Bone marrow (tissue), 2 donors: ENCODE results near the gene PPP1R14B.

Experiments
- DNase-seq, 2 donors: peaks; one replicate each; lab custom pipeline; 2025; lab: John Stamatoyannopoulos, UW

Gene PPP1R14B

GRCh38 chr11:64281957-64282770, 35.4 kb upstream of the PPP1R14B start:
- DNase-seq: no peak

DNA sequence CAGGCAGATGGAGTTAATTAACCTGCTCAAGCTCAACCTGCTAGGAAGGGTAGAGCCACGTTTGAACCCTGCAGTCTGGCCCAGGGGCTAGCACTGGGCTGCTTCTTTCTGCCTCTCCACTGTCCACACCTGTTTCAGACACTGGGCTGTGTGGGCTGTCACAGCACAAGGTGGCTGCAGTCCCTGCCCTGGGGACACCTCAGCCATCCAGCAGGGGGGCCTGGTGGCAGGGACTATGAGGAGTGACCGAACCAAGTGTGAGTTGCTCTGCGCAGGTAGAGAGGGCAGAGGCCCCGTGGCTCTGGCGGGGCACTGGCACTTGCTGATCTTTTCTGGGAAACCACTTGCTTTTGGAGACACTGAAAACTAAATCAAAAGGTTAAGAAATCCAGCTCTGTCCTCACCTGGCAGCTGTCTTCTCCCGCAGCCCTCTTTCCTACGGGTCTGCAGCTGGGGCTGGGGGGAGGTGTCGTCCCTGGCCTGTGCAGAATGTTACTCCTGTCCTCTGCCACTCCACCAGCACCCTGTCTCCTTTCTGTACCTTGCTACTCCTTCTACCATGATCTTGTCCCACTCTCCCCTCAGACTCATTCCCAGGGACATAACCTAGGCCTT, 31.9 kb upstream of the PPP1R14B start:
- no peak for DNase-seq

GRCh38 chr11:64276653-64277431, 30.1 kb upstream of the PPP1R14B start:
- no peak for DNase-seq

DNA sequence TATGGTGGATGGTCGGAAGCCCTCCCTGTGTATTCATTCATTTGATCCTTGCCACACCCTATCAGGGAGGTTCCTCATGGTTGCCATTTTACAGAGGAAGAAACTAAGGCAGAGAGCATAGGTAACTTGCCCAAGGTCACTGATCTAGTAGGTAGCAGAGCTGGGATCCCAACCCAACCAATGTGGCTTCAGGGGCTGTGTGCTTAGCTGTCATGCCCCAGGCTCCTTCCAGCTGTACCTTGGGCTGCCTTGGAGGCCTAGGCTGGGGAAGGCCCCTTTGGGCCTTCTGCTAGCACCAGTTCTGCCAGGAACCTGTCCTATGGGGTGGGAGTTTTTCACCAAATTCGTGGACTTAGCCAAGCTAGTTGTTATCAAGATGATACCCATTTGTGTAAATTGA, 29.1 kb upstream of the PPP1R14B start:
- DNase-seq: no peak

- DNase-seq: no peak
These were observed 28.5 kb upstream of the PPP1R14B start for GRCh38 chr11:64275031-64275800.

DNA sequence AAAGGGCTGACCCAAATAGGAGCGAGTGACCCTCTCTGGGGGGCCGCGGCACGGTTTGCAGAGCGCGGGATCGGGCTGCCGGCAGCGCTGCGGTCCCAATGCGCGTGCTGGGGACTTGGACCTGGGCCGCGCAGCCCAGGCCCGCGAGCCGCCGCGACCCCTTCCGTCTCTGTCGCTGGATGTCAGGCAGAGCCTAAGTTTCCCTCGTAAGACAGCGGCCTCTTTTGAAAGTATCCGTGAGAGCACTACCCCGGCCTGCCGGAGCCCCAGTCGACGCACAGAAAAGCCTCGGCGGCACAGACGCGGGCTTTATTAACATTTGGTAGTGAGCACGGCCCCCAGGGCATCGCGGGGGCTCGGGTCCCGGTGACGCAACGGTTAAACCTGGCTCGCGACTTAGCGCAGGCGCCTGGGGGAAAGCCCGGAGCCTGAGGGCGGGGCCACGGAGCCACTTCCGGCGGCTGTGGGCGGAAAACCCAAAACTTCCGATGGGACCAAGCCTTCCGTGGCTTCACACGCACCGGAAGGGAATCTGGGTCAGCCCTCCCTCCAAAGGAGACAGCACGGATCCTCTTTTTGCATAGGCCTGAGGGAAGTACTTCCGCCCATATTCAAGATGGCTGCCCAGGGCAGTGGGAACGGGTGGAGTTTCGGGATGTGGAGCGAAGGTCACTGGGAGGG, 22.9 kb upstream of the PPP1R14B start:
- peak; percentile 95 to 97 for DNase-seq

DNA sequence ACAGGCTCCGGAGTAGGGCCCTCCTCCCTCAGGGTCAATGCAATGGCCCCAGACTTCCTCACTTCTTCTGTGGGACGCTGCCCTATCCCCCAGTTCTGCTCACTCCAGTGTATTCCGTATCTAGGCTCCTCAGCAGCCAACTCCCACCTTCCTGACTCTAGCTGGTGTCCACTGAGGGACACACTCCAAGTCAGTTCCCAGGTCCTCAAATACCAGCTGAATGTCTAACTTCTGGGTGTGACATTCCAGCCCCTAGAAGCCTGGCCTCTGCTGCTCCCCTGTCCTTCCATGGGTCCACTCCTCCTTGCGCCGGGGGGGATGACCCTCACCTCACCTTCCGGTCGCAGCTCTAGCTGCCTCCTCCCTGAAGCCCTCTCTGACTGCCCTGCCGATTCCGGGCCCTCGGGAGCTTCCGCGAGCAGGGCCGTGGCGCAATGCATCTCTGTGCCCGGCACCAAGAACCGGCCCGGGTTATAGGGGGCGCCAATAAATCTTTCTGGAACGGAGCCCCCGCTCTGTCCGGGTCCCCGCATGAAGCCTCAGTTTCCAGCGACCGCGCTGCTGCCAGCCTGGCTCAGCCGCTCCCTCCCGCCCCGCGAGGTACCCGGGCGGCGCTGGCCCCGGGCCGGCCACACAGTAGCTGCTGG, 22.3 kb upstream of the PPP1R14B start:
- DNase-seq: peak in 1 of 2 donors; percentile 79

DNA sequence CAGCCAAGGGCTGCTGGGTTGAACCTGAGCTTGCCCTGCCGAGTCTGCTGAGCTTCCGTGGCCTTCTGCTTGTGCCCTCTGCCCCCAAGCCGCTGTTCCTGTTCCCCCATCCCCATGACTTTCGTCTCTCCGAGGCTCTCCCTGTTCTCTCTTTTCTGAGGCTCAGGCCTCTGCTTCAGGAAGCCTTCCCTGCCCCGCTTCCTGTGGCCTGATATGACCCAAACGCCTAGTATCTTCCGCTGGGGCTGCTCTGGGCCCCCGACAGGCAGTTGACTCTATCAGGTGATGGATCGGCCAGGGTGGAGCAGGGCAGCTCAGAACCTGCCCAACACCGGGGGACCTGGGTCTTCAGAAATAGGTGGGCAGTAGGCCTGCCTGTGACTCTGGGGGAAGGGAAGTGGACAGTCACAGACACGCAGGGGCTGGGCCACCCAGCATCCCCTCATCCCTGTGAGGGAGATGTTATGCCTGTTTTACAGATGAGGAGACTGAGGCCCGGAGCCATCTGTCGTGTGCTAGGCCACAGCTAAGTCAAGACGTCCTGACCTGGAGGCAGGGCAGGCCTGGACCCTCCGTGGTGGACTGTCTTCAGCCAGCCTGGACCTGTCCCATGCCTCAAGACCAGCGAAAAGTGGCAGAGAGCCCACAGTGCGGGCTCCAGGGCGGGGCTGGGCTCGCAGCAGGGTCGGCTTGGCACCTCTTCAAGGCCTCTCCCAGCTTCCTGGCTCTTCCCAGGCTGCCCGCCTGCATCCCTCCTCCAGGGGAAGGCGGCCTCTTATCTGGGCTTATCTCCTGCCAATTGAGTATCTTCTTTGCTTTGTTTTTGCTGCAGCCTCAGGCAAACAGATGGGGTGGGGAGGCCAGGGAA, 21.5 kb upstream of the PPP1R14B start:
- DNase-seq: no peak

- DNase-seq: no peak
These were observed 20.6 kb upstream of the PPP1R14B start for GRCh38 chr11:64267207-64267945.

- no peak for DNase-seq
These were observed 19.6 kb upstream of the PPP1R14B start for GRCh38 chr11:64266339-64266738.

DNA sequence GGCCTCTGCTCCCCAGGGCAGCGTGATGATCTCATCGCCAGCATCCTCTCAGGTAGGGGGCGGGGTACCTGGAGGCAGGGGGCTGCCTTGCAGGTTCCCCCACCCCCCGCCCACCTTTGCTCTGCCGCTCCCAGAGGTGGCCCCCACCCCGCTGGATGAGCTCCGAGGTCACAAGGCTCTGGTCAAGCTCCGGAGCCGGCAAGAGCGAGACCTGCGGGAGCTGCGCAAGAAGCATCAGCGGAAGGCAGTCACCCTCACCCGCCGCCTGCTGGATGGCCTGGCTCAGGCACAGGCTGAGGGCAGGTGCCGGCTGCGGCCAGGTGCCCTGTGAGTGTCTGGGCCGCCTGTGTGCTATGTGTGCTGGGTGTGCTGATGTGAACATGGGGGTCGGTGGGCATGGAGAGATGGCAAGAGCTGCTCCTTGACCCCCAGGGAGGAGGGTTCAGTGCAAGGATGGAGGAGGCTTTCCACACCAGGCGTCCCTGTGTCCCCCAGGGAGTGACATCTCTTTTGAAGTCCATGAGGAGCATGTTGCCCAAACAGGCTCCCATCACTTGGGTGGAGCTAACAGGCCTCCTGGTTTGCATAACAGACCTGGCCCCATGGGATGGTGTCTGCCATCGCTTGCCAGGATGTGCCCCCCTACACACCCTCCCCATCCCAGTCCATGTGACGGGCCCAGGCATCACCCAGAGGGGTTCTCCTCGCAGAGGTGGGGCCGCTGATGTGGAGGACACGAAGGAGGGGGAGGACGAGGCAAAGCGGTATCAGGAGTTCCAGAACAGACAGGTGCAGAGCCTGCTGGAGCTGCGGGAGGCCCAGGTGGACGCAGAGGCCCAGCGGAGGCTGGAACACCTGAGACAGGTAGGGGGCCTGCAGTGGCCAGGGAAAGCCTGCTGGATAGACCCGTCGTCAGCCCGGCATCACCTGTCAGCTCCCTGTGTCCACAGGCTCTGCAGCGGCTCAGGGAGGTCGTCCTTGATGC, 18.7 kb upstream of the PPP1R14B start:
- no peak for DNase-seq

DNA sequence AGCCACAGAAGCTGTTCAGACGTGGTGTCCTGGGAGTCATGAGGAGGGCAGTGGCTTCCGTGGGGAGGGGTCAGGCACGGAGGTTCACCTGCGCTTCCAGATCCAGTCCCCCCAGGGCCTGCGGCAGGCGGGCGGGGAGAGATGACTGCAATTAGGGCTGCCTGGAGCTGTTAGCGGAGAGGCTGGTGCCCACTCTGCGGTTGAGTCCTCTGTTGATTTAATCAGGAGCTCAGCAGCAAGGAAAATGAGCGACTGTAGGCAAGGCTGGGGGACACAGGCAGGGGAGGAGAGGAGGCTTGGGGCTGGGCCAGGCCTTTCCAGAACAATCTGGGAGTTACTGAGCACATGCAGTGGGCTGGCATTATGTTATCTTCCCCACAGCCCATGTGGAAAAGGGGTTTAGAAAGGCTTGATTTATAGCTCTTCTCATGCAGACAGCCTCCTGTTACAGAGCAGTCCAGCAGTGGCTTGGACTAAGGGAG, 17.7 kb upstream of the PPP1R14B start:
- DNase-seq: no peak

DNA sequence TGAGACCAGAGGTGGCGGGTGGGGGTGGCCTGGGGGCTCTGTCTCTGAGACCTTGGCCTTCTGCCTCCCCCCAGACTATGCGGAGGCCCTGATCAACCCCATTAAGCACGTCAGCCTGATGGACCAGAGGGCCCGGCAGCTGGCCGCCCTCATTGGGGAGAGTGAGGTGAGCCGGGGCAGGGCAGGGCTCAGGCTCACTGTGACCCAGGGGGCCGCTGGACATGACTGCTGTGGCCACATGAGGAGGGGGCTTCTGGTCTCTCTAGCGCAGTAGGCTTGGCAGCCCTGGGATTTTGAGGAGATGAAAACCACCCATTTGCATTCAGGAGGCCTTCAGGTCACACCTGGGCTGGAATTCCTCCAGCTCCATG, 17.2 kb upstream of the PPP1R14B start:
- DNase-seq: no peak

- DNase-seq: no peak
These were observed 16.5 kb upstream of the PPP1R14B start for GRCh38 chr11:64263021-64263946.

- no peak for DNase-seq
These were observed 15.7 kb upstream of the PPP1R14B start for GRCh38 chr11:64262271-64263002.

GRCh38 chr11:64261556-64262080, 14.9 kb upstream of the PPP1R14B start:
- DNase-seq: no peak
